Right renal cortex interstitium (tissue), 3 donors: Measurements from ENCODE around the gene TBCCD1. TPM values are rescaled to one million over a fixed set of nuclear protein-coding genes. Genes with fewer than 3 reads are reported as not detected.
"Not testable (repeated sequence)": the region's sequence is repeated elsewhere in the genome, so short reads cannot be mapped to it uniquely, and the experiment has no call there.

Experiments used
- DNase-seq, 3 donors: peaks; one replicate each; pipeline ENCODE4 v3.0.0-alpha.2; 2013; ENCODE audit warnings: low read depth in 3 of 3, low spot score in 2 of 3
- polyA plus RNA-seq, 3 donors: library from polyadenylated mRNA; unstranded; fragments of 120-200 nt; gene quantifications; one replicate each; pipeline ENCODE4 v1.2.1, GENCODE V29; 2013; ENCODE audit not compliant: insufficient read length in 3 of 3

Gene TBCCD1
- polyA plus RNA-seq, 3 donors = 19.3 to 19.7 (median 19.5) TPM

DNA sequence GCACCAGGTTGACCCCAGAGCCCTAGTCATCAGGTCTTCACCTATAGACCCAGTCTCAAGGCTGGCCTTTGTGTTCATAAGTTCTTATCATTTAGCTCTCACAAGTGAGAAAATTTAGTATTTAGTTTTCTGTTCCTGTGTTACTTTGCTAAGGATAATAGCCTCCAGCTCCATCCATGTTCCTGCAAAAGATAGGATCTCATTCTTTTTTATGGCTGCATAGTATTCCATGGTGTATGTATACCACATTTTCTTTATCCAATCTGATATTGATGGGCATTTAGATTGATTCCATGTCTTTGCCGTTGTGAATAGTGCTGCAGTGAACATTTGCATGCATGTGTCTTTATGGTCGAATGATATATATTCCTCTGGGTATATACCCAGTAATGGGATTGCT lies 69.1 kb downstream of the TBCCD1 start:
- not testable (repeated sequence) for DNase-seq

DNA sequence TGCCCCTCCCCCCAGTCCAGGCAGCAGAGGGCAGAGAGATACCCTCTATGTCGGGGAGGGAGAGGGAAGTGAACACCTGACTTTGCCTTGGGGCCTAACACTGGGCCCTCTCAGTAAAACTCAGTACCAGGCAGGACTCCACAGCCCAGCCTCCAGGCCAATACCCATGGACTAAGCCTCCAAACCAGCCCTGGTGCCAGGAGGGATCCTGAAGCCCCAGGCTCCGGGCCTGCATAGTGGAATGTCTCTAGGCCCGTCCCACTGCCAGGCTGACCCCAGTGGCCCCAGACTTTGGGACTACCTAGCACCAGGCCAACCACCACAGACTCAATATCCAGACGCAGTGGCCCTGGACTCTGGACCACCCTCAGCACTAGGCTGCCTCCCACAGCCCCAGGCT lies 69.5 kb downstream of the TBCCD1 start:
- no peak for DNase-seq

DNA sequence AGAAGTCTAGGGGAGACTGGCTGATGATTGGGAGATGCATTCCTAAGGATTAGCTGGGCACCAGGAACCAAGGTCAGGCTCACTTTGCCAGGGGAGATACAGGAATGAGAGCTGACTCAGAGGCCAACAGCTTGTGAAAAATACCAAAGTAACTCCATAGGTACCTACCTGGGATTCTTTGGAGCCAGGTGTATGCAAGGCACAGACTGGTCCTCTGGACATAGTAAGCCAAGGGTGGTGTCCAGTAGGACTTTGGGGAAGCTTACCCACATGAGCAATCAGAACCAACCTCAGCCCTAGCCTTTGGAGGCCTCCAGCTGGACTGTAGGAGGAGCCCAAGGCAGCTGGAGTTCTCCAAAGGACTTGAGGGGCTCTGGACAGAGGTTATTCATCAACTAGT lies 70.5 kb downstream of the TBCCD1 start:
- no peak for DNase-seq

Other genes starting within 250 kb of the TBCCD1 start
- under 1 TPM; 0.44 to 0.78 (median 0.71) TPM for gene DGKG, start 205.1 kb downstream of the TBCCD1 start, polyA plus RNA-seq
- 1 to 10 TPM; 5.3 to 5.6 (median 5.6) TPM for gene CRYGS, start 23.0 kb downstream of the TBCCD1 start, polyA plus RNA-seq
- 10 to 100 TPM; 65.8 to 68.8 (median 67.4) TPM for gene DNAJB11, start 3.4 kb upstream of the TBCCD1 start, polyA plus RNA-seq
- 1 to 10 TPM in 2 of 3 donors, under 1 TPM in 1; 0.69 to 2.7 (median 1.0) TPM for gene AHSG, start 45.7 kb upstream of the TBCCD1 start, polyA plus RNA-seq
- gene FETUB, start 73.1 kb upstream of the TBCCD1 start, polyA plus RNA-seq = under 1 TPM in 1 of 3 donors, not detected in 2; 0.33 TPM
- gene HRG, start 98.7 kb upstream of the TBCCD1 start, polyA plus RNA-seq = 1 to 10 TPM; 2.1 to 2.8 (median 2.2) TPM
- 100 to 1,000 TPM; 144 to 168 (median 163) TPM for gene KNG1, start 150.0 kb upstream of the TBCCD1 start, polyA plus RNA-seq
- gene EIF4A2, start 216.2 kb upstream of the TBCCD1 start, polyA plus RNA-seq = 1,000 to 10,000 TPM in 1 of 3 donors, 100 to 1,000 TPM in 2; 981 to 1,043 (median 986) TPM
- 10 to 100 TPM; 44.0 to 58.3 (median 54.9) TPM for gene RFC4, start 239.1 kb upstream of the TBCCD1 start, polyA plus RNA-seq